Measurements from ENCODE around the gene GTPBP6.

DNA sequence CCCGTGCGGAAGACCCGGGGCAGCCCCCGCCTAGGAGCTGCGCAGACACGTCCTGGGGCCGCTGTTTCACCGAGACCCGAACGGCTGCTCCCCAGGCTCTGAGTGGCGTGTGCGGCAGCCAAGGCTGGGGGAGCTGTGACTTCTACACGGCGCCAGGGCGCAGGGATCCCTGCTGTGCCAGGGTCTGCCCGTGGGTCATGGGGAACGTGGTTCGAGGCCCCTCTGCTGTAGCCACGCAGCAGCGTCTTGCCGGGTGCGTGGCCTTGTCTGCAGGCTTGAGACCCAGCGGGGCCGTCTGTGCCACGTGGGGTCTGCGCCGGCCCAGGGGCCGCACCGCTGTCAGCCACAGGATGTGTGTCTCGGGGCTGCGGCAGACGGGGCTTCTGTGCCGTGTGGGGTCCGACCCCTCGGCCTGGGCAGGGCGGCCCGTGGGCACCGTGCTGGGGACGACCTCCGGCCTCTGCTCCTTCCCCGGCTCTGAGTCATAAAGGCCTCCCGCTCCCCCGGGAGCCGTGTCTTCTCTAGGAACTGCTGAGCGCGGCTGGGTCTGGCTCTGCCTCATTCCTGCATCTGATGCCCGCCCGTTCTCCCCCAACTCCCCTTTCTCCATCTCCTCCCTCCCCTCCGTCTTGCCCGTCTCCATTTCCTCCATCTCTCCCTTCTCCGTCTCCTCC is 12.7 kb upstream of the GTPBP6 start:
- TF ChIP-seq TCF7L2 (IDR thresholded peaks at IDR 0.05; ENCODE audit: low read depth, low read length) (no peak), SIN3A (IDR thresholded peaks at IDR 0.05; ENCODE audit: borderline replicate concordance, insufficient read depth, low read depth, low read length) (no peak)
- TF ChIP-seq, protein P1, sequence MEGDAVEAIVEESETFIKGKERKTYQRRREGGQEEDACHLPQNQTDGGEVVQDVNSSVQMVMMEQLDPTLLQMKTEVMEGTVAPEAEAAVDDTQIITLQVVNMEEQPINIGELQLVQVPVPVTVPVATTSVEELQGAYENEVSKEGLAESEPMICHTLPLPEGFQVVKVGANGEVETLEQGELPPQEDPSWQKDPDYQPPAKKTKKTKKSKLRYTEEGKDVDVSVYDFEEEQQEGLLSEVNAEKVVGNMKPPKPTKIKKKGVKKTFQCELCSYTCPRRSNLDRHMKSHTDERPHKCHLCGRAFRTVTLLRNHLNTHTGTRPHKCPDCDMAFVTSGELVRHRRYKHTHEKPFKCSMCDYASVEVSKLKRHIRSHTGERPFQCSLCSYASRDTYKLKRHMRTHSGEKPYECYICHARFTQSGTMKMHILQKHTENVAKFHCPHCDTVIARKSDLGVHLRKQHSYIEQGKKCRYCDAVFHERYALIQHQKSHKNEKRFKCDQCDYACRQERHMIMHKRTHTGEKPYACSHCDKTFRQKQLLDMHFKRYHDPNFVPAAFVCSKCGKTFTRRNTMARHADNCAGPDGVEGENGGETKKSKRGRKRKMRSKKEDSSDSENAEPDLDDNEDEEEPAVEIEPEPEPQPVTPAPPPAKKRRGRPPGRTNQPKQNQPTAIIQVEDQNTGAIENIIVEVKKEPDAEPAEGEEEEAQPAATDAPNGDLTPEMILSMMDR (IDR thresholded peaks at IDR 0.05), result no peak

Measured in Panc1 (cell line).